ENCODE results near the gene ASAP3. TPM values are rescaled to one million over a fixed set of nuclear protein-coding genes. Genes with fewer than 3 reads are reported as not detected.

The ASAP3 gene
- total RNA-seq, 2 donors from 2014 or later: 0.95 to 0.98 TPM

GRCh38 chr1:23424293-23425192 lies 59.4 kb downstream of the ASAP3 start, which contains the start of gene TCEA3:
Gene TCEA3, minus strand, starts transcription at chr1:23424748. Its CDS starts 115 bp downstream, at chr1:23424633.
- DNase-seq (ENCODE audit: low spot score in 2 of 2) (peak; percentile 29 to 57), ATAC-seq (peak; percentile 41 to 53)
- H3K36me3 Mint-ChIP-seq: peaks cover 0 to 5% of the 10 kb centered on the region in 2 donors
- peak within 1 kb of the TSS in 1 of 2 donors; percentile 57 for H3K27ac Mint-ChIP-seq
- H3K9me3 Mint-ChIP-seq: no peaks in the 10 kb centered on the region

- H3K36me3 Mint-ChIP-seq: peaks cover 0 to 5% of the 10 kb centered on the region in 2 donors
- peak overlapping the region; percentile 57 to 89 for H3K27ac Mint-ChIP-seq
- DNase-seq (ENCODE audit: low spot score in 2 of 2): peak in 1 of 2 donors; percentile 18
- ATAC-seq: peak; percentile 10 to 37
- no peaks in the 10 kb centered on the region for H3K9me3 Mint-ChIP-seq
Observed at GRCh38 chr1:23423415-23424292, 60.3 kb downstream of the ASAP3 start.

- H3K27ac Mint-ChIP-seq: peak overlapping the region; percentile 18 to 89
- ATAC-seq: no peak
- peaks cover 0 to 5% of the 10 kb centered on the region in 2 donors for H3K36me3 Mint-ChIP-seq
- DNase-seq (ENCODE audit: low spot score in 2 of 2): no peak
- H3K9me3 Mint-ChIP-seq: no peaks in the 10 kb centered on the region
Observed at GRCh38 chr1:23422941-23423340, 61.0 kb downstream of the ASAP3 start.

GRCh38 chr1:23422241-23422877 lies 61.6 kb downstream of the ASAP3 start:
- Mint-ChIP-seq H3K9me3 (no peaks in the 10 kb centered on the region), H3K27ac (peak overlapping the region; percentile 18 to 22), H3K36me3 (peaks cover 0 to 5% of the 10 kb centered on the region in 2 donors)
- ATAC-seq: peak; percentile 57 to 68
- peak; percentile 32 to 60 for DNase-seq (ENCODE audit: low spot score in 2 of 2)

GRCh38 chr1:23421753-23422240 lies 62.2 kb downstream of the ASAP3 start:
- H3K36me3 Mint-ChIP-seq: peaks cover 0 to 5% of the 10 kb centered on the region in 2 donors
- H3K9me3 Mint-ChIP-seq: no peaks in the 10 kb centered on the region
- no peak for DNase-seq (ENCODE audit: low spot score in 2 of 2)
- ATAC-seq: no peak
- no peak overlapping the region for H3K27ac Mint-ChIP-seq

GRCh38 chr1:23421343-23421742 lies 62.6 kb downstream of the ASAP3 start:
- no peaks in the 10 kb centered on the region for H3K9me3 Mint-ChIP-seq
- DNase-seq (ENCODE audit: low spot score in 2 of 2) (no peak), ATAC-seq (no peak)
- peaks cover 0 to 5% of the 10 kb centered on the region in 2 donors for H3K36me3 Mint-ChIP-seq
- H3K27ac Mint-ChIP-seq: no peak overlapping the region

- no peaks in the 10 kb centered on the region for H3K9me3 Mint-ChIP-seq
- ATAC-seq (no peak), DNase-seq (ENCODE audit: low spot score in 2 of 2) (no peak)
- no peak overlapping the region for H3K27ac Mint-ChIP-seq
- H3K36me3 Mint-ChIP-seq: peaks cover 0 to 5% of the 10 kb centered on the region in 2 donors
Observed at GRCh38 chr1:23420778-23421177, 63.2 kb downstream of the ASAP3 start.

- Mint-ChIP-seq H3K9me3 (no peaks in the 10 kb centered on the region), H3K27ac (no peak overlapping the region), H3K36me3 (peaks cover 0 to 2% of the 10 kb centered on the region in 2 donors)
- ATAC-seq (no peak), DNase-seq (ENCODE audit: low spot score in 2 of 2) (no peak)
Observed at GRCh38 chr1:23419180-23419579, 64.8 kb downstream of the ASAP3 start.

- Mint-ChIP-seq H3K27ac (no peak overlapping the region), H3K9me3 (no peaks in the 10 kb centered on the region), H3K36me3 (no peaks in the 10 kb centered on the region)
- no peak for ATAC-seq
- no peak for DNase-seq (ENCODE audit: low spot score in 2 of 2)
Observed at GRCh38 chr1:23417570-23417969, 66.4 kb downstream of the ASAP3 start.

- no peaks in the 10 kb centered on the region for H3K9me3 Mint-ChIP-seq
- DNase-seq (ENCODE audit: low spot score in 2 of 2) (no peak), ATAC-seq (no peak)
- no peaks in the 10 kb centered on the region for H3K36me3 Mint-ChIP-seq
- H3K27ac Mint-ChIP-seq: no peak overlapping the region
Observed at GRCh38 chr1:23416964-23417363, 67.0 kb downstream of the ASAP3 start.

- ATAC-seq (no peak), DNase-seq (ENCODE audit: low spot score in 2 of 2) (no peak)
- H3K9me3 Mint-ChIP-seq: no peaks in the 10 kb centered on the region
- no peak overlapping the region for H3K27ac Mint-ChIP-seq
- no peaks in the 10 kb centered on the region for H3K36me3 Mint-ChIP-seq
Observed at GRCh38 chr1:23408797-23409290, 75.1 kb downstream of the ASAP3 start.

GRCh38 chr1:23407016-23407630 lies 76.9 kb downstream of the ASAP3 start:
- Mint-ChIP-seq H3K27ac (no peak overlapping the region), H3K36me3 (no peaks in the 10 kb centered on the region), H3K9me3 (no peaks in the 10 kb centered on the region)
- ATAC-seq (no peak), DNase-seq (ENCODE audit: low spot score in 2 of 2) (no peak)

- Mint-ChIP-seq H3K27ac (no peak overlapping the region), H3K9me3 (no peaks in the 10 kb centered on the region), H3K36me3 (no peaks in the 10 kb centered on the region)
- ATAC-seq: no peak
- DNase-seq (ENCODE audit: low spot score in 2 of 2): no peak
Observed at GRCh38 chr1:23405946-23406345, 78.0 kb downstream of the ASAP3 start.

GRCh38 chr1:23403735-23404486 lies 80.1 kb downstream of the ASAP3 start:
- DNase-seq (ENCODE audit: low spot score in 2 of 2) (peak; percentile 80 to 90), ATAC-seq (peak; percentile 93 to 94)
- peak overlapping the region in 1 of 2 donors; percentile 37 for H3K27ac Mint-ChIP-seq
- no peaks in the 10 kb centered on the region for H3K36me3 Mint-ChIP-seq
- H3K9me3 Mint-ChIP-seq: no peaks in the 10 kb centered on the region

- Mint-ChIP-seq H3K36me3 (no peaks in the 10 kb centered on the region), H3K9me3 (no peaks in the 10 kb centered on the region), H3K27ac (peak overlapping the region in 1 of 2 donors; percentile 37)
- no peak for ATAC-seq
- no peak for DNase-seq (ENCODE audit: low spot score in 2 of 2)
Observed at GRCh38 chr1:23403355-23403734, 80.6 kb downstream of the ASAP3 start.

Measured in activated naive CD4-positive, alpha-beta T cell treated with anti-CD3 and anti-CD28 coated beads, Interleukin-2, amount 50 U/mL, for 72 hours (primary cell).